Measurements from ENCODE around the gene SLC49A3.

DNA sequence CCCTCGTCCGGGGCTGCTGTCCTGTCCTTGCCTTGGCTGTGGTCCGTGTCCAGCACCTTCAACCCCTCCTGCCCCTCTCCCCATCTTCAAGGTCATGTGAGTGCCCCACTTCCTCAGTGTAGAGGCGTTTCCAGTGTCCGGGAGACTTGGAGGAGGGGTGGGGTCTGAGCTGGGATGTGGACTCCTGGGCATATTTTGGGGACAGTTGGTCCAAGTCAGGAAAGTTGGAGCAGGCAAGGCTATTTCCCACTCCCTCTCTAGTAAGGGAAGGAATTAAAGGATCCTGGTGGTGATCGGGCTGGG, 19.6 kb upstream of the SLC49A3 start:
- no peak for TF ChIP-seq CTCF (conservative IDR thresholded peaks at IDR 0.05; ENCODE audit: low read depth in 2 of 2)
- no peak for TF ChIP-seq ZNF462 (CRISPR knock-in tag; IDR thresholded peaks at IDR 0.05)
- no peak for TF ChIP-seq REST (IDR thresholded peaks at IDR 0.05; ENCODE audit: unreplicated experiment)
- no peak for TF ChIP-seq POLR2AphosphoS5 (IDR thresholded peaks at IDR 0.05; ENCODE audit: low read depth)
- no peak for TF ChIP-seq EZH2 (IDR thresholded peaks at IDR 0.05; ENCODE audit: low read depth, unreplicated experiment)
- no peak for TF ChIP-seq EZH2phosphoT487 (IDR thresholded peaks at IDR 0.05; ENCODE audit: unreplicated experiment)
- TF ChIP-seq ZNF331 (CRISPR knock-in tag; IDR thresholded peaks at IDR 0.05; ENCODE audit: low read depth): no peak
- no peak for TF ChIP-seq ZNF114 (CRISPR knock-in tag; IDR thresholded peaks at IDR 0.05)
- TF ChIP-seq, protein P1, sequence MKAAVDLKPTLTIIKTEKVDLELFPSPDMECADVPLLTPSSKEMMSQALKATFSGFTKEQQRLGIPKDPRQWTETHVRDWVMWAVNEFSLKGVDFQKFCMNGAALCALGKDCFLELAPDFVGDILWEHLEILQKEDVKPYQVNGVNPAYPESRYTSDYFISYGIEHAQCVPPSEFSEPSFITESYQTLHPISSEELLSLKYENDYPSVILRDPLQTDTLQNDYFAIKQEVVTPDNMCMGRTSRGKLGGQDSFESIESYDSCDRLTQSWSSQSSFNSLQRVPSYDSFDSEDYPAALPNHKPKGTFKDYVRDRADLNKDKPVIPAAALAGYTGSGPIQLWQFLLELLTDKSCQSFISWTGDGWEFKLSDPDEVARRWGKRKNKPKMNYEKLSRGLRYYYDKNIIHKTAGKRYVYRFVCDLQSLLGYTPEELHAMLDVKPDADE (IDR thresholded peaks at IDR 0.05): no peak
- no peak for TF ChIP-seq STAT1 (IDR thresholded peaks at IDR 0.05; ENCODE audit: unreplicated experiment)
- no peak for TF ChIP-seq NANOG (IDR thresholded peaks at IDR 0.05; ENCODE audit: borderline replicate concordance)
- TF ChIP-seq JUNB (IDR thresholded peaks at IDR 0.05; ENCODE audit: unreplicated experiment): no peak
